Measurements from ENCODE around the gene FAAP100.

FAAP100 gene

GRCh38 chr17:81576621-81577277 is 24.6 kb upstream of the FAAP100 start:
- Histone ChIP-seq H3K9ac (ENCODE audit: insufficient read length, low read depth) (no peak overlapping the region), H3K4me1 (ENCODE audit: insufficient read depth, insufficient read length) (peaks cover 15% of the 10 kb centered on the region), H3K4me3 (ENCODE audit: insufficient read length, low read depth) (no peak overlapping the region), H3K9me3 (ENCODE audit: insufficient read depth, low read length) (no peaks in the 10 kb centered on the region), H3K27me3 (ENCODE audit: insufficient read depth, insufficient read length) (no peaks in the 10 kb centered on the region), H3K36me3 (ENCODE audit: insufficient read depth, insufficient read length, low read length) (peaks cover 91% of the 10 kb centered on the region)
- DNase-seq (ENCODE audit: low read depth, low spot score): no peak
- TF ChIP-seq SUZ12 (IDR thresholded peaks at IDR 0.05; ENCODE audit: extremely low read depth, insufficient read depth, insufficient read length): no peak
- TF ChIP-seq YY1 (IDR thresholded peaks at IDR 0.05; ENCODE audit: insufficient read depth, insufficient read length): no peak
- TF ChIP-seq ZNF274 (IDR thresholded peaks at IDR 0.05; ENCODE audit: low read depth, low read length): no peak

DNA sequence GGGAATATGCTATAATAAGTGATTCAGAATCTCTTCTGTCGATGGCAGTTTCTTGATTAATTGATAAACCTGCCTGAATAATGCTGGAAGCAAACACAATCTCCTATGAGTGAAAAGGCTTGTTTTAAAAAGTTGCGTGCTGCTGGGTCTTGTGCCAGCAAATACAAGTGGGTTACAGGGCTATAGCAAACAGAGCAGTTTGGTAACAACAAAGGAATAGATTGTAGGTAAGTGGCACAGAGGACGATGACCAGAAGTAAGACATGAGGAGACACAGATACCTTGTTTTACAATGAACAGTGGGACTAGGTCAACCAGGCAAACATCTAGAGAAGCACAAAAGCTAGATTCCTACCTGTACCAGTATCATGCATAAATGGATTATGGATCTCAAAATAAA is 23.7 kb upstream of the FAAP100 start:
- H3K36me3 ChIP-seq (ENCODE audit: insufficient read depth, insufficient read length, low read length): peaks cover 94% of the 10 kb centered on the region
- no peaks in the 10 kb centered on the region for H3K9me3 ChIP-seq (ENCODE audit: insufficient read depth, low read length)
- TF ChIP-seq YY1 (IDR thresholded peaks at IDR 0.05; ENCODE audit: insufficient read depth, insufficient read length) (no peak), ZNF274 (IDR thresholded peaks at IDR 0.05; ENCODE audit: low read depth, low read length) (no peak), SUZ12 (IDR thresholded peaks at IDR 0.05; ENCODE audit: extremely low read depth, insufficient read depth, insufficient read length) (no peak)
- no peak for DNase-seq (ENCODE audit: low read depth, low spot score)
- peaks cover 15% of the 10 kb centered on the region for H3K4me1 ChIP-seq (ENCODE audit: insufficient read depth, insufficient read length)
- H3K9ac ChIP-seq (ENCODE audit: insufficient read length, low read depth): no peak overlapping the region
- H3K4me3 ChIP-seq (ENCODE audit: insufficient read length, low read depth): no peak overlapping the region
- no peaks in the 10 kb centered on the region for H3K27me3 ChIP-seq (ENCODE audit: insufficient read depth, insufficient read length)

GRCh38 chr17:81574643-81574956 is 22.4 kb upstream of the FAAP100 start:
- Histone ChIP-seq H3K36me3 (ENCODE audit: insufficient read depth, insufficient read length, low read length) (peaks cover 94% of the 10 kb centered on the region), H3K4me3 (ENCODE audit: insufficient read length, low read depth) (no peak overlapping the region), H3K27me3 (ENCODE audit: insufficient read depth, insufficient read length) (no peaks in the 10 kb centered on the region), H3K4me1 (ENCODE audit: insufficient read depth, insufficient read length) (peaks cover 6% of the 10 kb centered on the region), H3K9ac (ENCODE audit: insufficient read length, low read depth) (no peak overlapping the region), H3K9me3 (ENCODE audit: insufficient read depth, low read length) (no peaks in the 10 kb centered on the region)
- DNase-seq (ENCODE audit: low read depth, low spot score): no peak
- TF ChIP-seq YY1 (IDR thresholded peaks at IDR 0.05; ENCODE audit: insufficient read depth, insufficient read length) (no peak), ZNF274 (IDR thresholded peaks at IDR 0.05; ENCODE audit: low read depth, low read length) (no peak), SUZ12 (IDR thresholded peaks at IDR 0.05; ENCODE audit: extremely low read depth, insufficient read depth, insufficient read length) (no peak)

- Histone ChIP-seq H3K9ac (ENCODE audit: insufficient read length, low read depth) (no peak overlapping the region), H3K4me3 (ENCODE audit: insufficient read length, low read depth) (no peak overlapping the region), H3K9me3 (ENCODE audit: insufficient read depth, low read length) (no peaks in the 10 kb centered on the region), H3K4me1 (ENCODE audit: insufficient read depth, insufficient read length) (peaks cover 5% of the 10 kb centered on the region), H3K36me3 (ENCODE audit: insufficient read depth, insufficient read length, low read length) (peaks cover 94% of the 10 kb centered on the region), H3K27me3 (ENCODE audit: insufficient read depth, insufficient read length) (no peaks in the 10 kb centered on the region)
- TF ChIP-seq YY1 (IDR thresholded peaks at IDR 0.05; ENCODE audit: insufficient read depth, insufficient read length) (no peak), SUZ12 (IDR thresholded peaks at IDR 0.05; ENCODE audit: extremely low read depth, insufficient read depth, insufficient read length) (no peak), ZNF274 (IDR thresholded peaks at IDR 0.05; ENCODE audit: low read depth, low read length) (no peak)
- DNase-seq (ENCODE audit: low read depth, low spot score): no peak
These were observed 21.9 kb upstream of the FAAP100 start for GRCh38 chr17:81573794-81574642.

DNA sequence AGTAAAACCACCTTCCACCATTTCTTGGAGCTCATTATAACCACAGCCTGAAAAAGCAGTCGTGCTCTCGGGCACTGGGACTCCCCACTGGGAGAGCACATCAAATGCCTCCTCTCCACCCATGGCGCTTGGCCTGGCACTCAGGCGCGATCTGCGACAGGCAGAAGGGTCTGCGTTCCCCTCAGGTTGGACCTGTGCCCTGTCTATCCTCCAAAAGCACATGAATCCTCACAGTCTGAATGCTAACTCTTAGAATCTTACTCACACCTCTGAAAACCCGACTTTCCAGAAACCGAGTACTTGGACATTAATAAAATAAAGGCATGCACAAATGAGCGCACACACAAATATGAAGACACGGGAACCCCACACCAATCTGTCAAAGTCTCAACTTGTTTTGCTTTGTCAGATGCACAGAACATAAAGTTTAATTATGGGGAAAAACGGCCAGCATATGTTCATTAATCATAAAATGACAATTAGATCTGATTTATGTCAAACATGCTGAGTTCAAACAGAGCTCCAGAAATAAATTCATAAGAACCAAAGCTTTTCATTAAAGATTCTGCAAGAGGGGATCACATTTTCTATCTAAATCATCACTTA is 20.5 kb upstream of the FAAP100 start:
- H3K4me1 ChIP-seq (ENCODE audit: insufficient read depth, insufficient read length): peaks cover 7% of the 10 kb centered on the region
- no peak for DNase-seq (ENCODE audit: low read depth, low spot score)
- no peaks in the 10 kb centered on the region for H3K9me3 ChIP-seq (ENCODE audit: insufficient read depth, low read length)
- H3K36me3 ChIP-seq (ENCODE audit: insufficient read depth, insufficient read length, low read length): peaks cover 91% of the 10 kb centered on the region
- no peak overlapping the region for H3K9ac ChIP-seq (ENCODE audit: insufficient read length, low read depth)
- no peak overlapping the region for H3K4me3 ChIP-seq (ENCODE audit: insufficient read length, low read depth)
- H3K27me3 ChIP-seq (ENCODE audit: insufficient read depth, insufficient read length): no peaks in the 10 kb centered on the region
- no peak for TF ChIP-seq SUZ12 (IDR thresholded peaks at IDR 0.05; ENCODE audit: extremely low read depth, insufficient read depth, insufficient read length)
- no peak for TF ChIP-seq YY1 (IDR thresholded peaks at IDR 0.05; ENCODE audit: insufficient read depth, insufficient read length)
- TF ChIP-seq ZNF274 (IDR thresholded peaks at IDR 0.05; ENCODE audit: low read depth, low read length): no peak

- Histone ChIP-seq H3K9ac (ENCODE audit: insufficient read length, low read depth) (no peak overlapping the region), H3K27me3 (ENCODE audit: insufficient read depth, insufficient read length) (no peaks in the 10 kb centered on the region), H3K4me3 (ENCODE audit: insufficient read length, low read depth) (no peak overlapping the region), H3K9me3 (ENCODE audit: insufficient read depth, low read length) (no peaks in the 10 kb centered on the region), H3K4me1 (ENCODE audit: insufficient read depth, insufficient read length) (peaks cover 8% of the 10 kb centered on the region), H3K36me3 (ENCODE audit: insufficient read depth, insufficient read length, low read length) (peaks cover 87% of the 10 kb centered on the region)
- no peak for TF ChIP-seq ZNF274 (IDR thresholded peaks at IDR 0.05; ENCODE audit: low read depth, low read length)
- no peak for TF ChIP-seq SUZ12 (IDR thresholded peaks at IDR 0.05; ENCODE audit: extremely low read depth, insufficient read depth, insufficient read length)
- no peak for DNase-seq (ENCODE audit: low read depth, low spot score)
These were observed 18.8 kb upstream of the FAAP100 start for GRCh38 chr17:81570964-81571363.

DNA sequence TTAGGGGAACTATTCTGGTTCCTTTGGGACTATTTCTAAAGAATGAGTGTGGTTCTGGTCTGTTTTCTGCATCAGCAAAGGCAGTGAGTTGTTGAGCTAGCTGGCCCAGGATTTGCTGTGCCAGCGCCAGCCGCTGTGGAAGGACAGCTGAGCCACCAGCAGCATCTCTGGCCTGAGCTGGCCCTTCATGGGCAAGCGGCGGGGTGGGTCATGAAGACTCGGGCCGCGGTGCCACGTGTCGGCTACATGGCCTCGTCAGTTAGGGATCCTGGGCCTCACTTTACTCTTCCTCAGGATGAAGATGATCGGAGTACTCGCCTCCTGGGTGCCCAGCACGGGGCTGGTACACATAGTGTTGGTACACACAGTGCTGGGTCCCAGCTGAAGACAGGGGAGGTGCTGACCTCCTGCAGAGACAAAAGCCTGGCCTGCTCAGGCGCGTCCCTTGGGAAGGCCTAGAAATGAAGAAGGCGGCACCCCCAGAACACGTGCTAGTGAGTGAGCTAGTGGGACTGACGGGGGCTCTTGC is 17.9 kb upstream of the FAAP100 start:
- TF ChIP-seq SUZ12 (IDR thresholded peaks at IDR 0.05; ENCODE audit: extremely low read depth, insufficient read depth, insufficient read length) (no peak), YY1 (IDR thresholded peaks at IDR 0.05; ENCODE audit: insufficient read depth, insufficient read length) (no peak), ZNF274 (IDR thresholded peaks at IDR 0.05; ENCODE audit: low read depth, low read length) (no peak)
- Histone ChIP-seq H3K27me3 (ENCODE audit: insufficient read depth, insufficient read length) (no peaks in the 10 kb centered on the region), H3K4me1 (ENCODE audit: insufficient read depth, insufficient read length) (peaks cover 8% of the 10 kb centered on the region), H3K4me3 (ENCODE audit: insufficient read length, low read depth) (no peak overlapping the region), H3K9ac (ENCODE audit: insufficient read length, low read depth) (no peak overlapping the region), H3K9me3 (ENCODE audit: insufficient read depth, low read length) (no peaks in the 10 kb centered on the region), H3K36me3 (ENCODE audit: insufficient read depth, insufficient read length, low read length) (peaks cover 87% of the 10 kb centered on the region)
- no peak for DNase-seq (ENCODE audit: low read depth, low spot score)
